Middle frontal gyrus (tissue), 1 donor: ENCODE results near the gene PCF11.

Experiments used
- DNase-seq: peaks from one replicate; pipeline ENCODE4 v3.0.0-alpha.2; 2015; ENCODE audit warnings: low spot score; ENCODE audit errors: extremely low spot score

PCF11 gene

GRCh38 chr11:83151274-83151977 is 5.5 kb upstream of the PCF11 start:
- no peak for DNase-seq

GRCh38 chr11:83152264-83152663 is 4.7 kb upstream of the PCF11 start:
- no peak for DNase-seq

- no peak for DNase-seq
These were observed 3.2 kb upstream of the PCF11 start for GRCh38 chr11:83153764-83154163.

GRCh38 chr11:83156144-83156995 is 561 bp upstream of the PCF11 start:
- DNase-seq = peak; percentile 100

- peak; percentile 24 for DNase-seq
These were observed 844 bp downstream of the PCF11 start for GRCh38 chr11:83157594-83158356.

GRCh38 chr11:83158357-83158786 is 1.4 kb downstream of the PCF11 start:
- no peak for DNase-seq

GRCh38 chr11:83158965-83159901 is 2.3 kb downstream of the PCF11 start:
- no peak for DNase-seq

- DNase-seq = no peak
These were observed 3.3 kb downstream of the PCF11 start for GRCh38 chr11:83159902-83160865.

- DNase-seq = no peak
These were observed 4.8 kb downstream of the PCF11 start for GRCh38 chr11:83161610-83162199.

GRCh38 chr11:83162377-83162776 is 5.4 kb downstream of the PCF11 start:
- DNase-seq = no peak

- DNase-seq = no peak
These were observed 9.4 kb downstream of the PCF11 start for GRCh38 chr11:83166193-83166866.

- no peak for DNase-seq
These were observed 11.8 kb downstream of the PCF11 start for GRCh38 chr11:83168756-83169155.

GRCh38 chr11:83170865-83171264 is 13.9 kb downstream of the PCF11 start:
- DNase-seq = no peak

GRCh38 chr11:83172551-83172950 is 15.6 kb downstream of the PCF11 start:
- no peak for DNase-seq

- no peak for DNase-seq
These were observed 17.1 kb downstream of the PCF11 start for GRCh38 chr11:83174008-83174407.

- no peak for DNase-seq
These were observed 18.9 kb downstream of the PCF11 start for GRCh38 chr11:83175815-83176214.

GRCh38 chr11:83181815-83182214 is 24.9 kb downstream of the PCF11 start:
- no peak for DNase-seq

GRCh38 chr11:83185767-83186166 is 28.8 kb downstream of the PCF11 start:
- DNase-seq = no peak

- no peak for DNase-seq
These were observed 30.5 kb downstream of the PCF11 start for GRCh38 chr11:83187465-83187864.
